ENCODE data around the gene KCNJ5. TPM values are rescaled to one million over a fixed set of nuclear protein-coding genes. Genes with fewer than 3 reads are reported as not detected.

The KCNJ5 gene
- total RNA-seq, 5 donors from 2014 or later (not counting 1 experiment from before 2014, with no cell fraction given), result 0.07 to 0.13 (median 0.12) TPM; not detected in 2

GRCh38 chr11:128928400-128928799 lies 37.2 kb downstream of the KCNJ5 start:
- peak in 5 of 35 experiments; percentile 10 to 28 (median 15) for DNase-seq
- Mint-ChIP-seq H3K4me3 (peak overlapping the region; percentile 1 to 24 (median 11)), H3K27ac (peak overlapping the region; percentile 6 to 54), H3K36me3 (no peaks in the 10 kb centered on the region), H3K9me3 (no peaks in the 10 kb centered on the region), H3K27me3 (peaks cover 0 to 11% of the 10 kb centered on the region in 2 donors), H3K4me1 (peaks cover 10 to 12% (median 12%) of the 10 kb centered on the region in 3 donors)
- Histone ChIP-seq H3K4me3 (ENCODE audit: control insufficient read depth in 1 of 2, extremely low read depth in 1 of 2, low read length in 1 of 2) (no peak overlapping the region), H3K27ac (ENCODE audit: low read length) (no peak overlapping the region), H3K4me1 (ENCODE audit: control insufficient read depth in 1 of 2, extremely low read depth in 1 of 2, insufficient read depth in 2 of 2, low read length in 2 of 2) (no peaks in the 10 kb centered on the region), H3K36me3 (ENCODE audit: control insufficient read depth in 2 of 2, extremely low read depth in 1 of 2, insufficient read depth in 1 of 2, low read length in 1 of 2) (no peaks in the 10 kb centered on the region), H3K27me3 (replicated peaks in 1 of 2; ENCODE audit: control insufficient read depth in 2 of 2, extremely low read depth in 1 of 2, insufficient read depth in 2 of 2, low read length in 1 of 2) (peaks cover 0 to 18% of the 10 kb centered on the region in 2 experiments), H3K9me3 (no peaks in the 10 kb centered on the region)
- peak in 2 of 4 experiments; percentile 23 to 38 for ATAC-seq (replicated peaks in 1 of 4)
- POLR2A ChIA-PET, result no interaction called here
- WGBS (ENCODE audit: insufficient coverage), result 45% methylated on average over 5 of the region's 5 CpGs
- CTCF ChIA-PET, result interaction anchor here in 1 of 2 donors (0.7 kb wide), 1 partner anchor 555 kb away, joined by 3 read pairs; no protein-coding TSS in a partner anchor

- Histone ChIP-seq H3K36me3 (ENCODE audit: control insufficient read depth in 2 of 2, extremely low read depth in 1 of 2, insufficient read depth in 1 of 2, low read length in 1 of 2) (no peaks in the 10 kb centered on the region), H3K9me3 (no peaks in the 10 kb centered on the region), H3K4me1 (ENCODE audit: control insufficient read depth in 1 of 2, extremely low read depth in 1 of 2, insufficient read depth in 2 of 2, low read length in 2 of 2) (no peaks in the 10 kb centered on the region), H3K27me3 (replicated peaks in 1 of 2; ENCODE audit: control insufficient read depth in 2 of 2, extremely low read depth in 1 of 2, insufficient read depth in 2 of 2, low read length in 1 of 2) (peaks cover 0 to 18% of the 10 kb centered on the region in 2 experiments), H3K27ac (ENCODE audit: low read length) (no peak overlapping the region), H3K4me3 (ENCODE audit: control insufficient read depth in 1 of 2, extremely low read depth in 1 of 2, low read length in 1 of 2) (no peak overlapping the region)
- POLR2A ChIA-PET, result no interaction called here
- no peak overlapping the region for H3K4me3 Mint-ChIP-seq
- peaks cover 10 to 12% (median 12%) of the 10 kb centered on the region in 3 donors for H3K4me1 Mint-ChIP-seq
- WGBS (ENCODE audit: insufficient coverage), result 81% methylated on average over 3 of the region's 5 CpGs
- CTCF ChIA-PET, result no interaction called here
- peaks cover 0 to 11% of the 10 kb centered on the region in 2 donors for H3K27me3 Mint-ChIP-seq
- ATAC-seq (replicated peaks in 1 of 4) (no peak), DNase-seq (no peak)
- no peak overlapping the region for H3K27ac Mint-ChIP-seq
- H3K9me3 Mint-ChIP-seq, result no peaks in the 10 kb centered on the region
- no peaks in the 10 kb centered on the region for H3K36me3 Mint-ChIP-seq
Observed at GRCh38 chr11:128929468-128929867, 38.3 kb downstream of the KCNJ5 start.

- WGBS (ENCODE audit: insufficient coverage), result 86% methylated on average over 8 of the region's 12 CpGs
- Histone ChIP-seq H3K27ac (ENCODE audit: low read length) (no peak overlapping the region), H3K27me3 (replicated peaks in 1 of 2; ENCODE audit: control insufficient read depth in 2 of 2, extremely low read depth in 1 of 2, insufficient read depth in 2 of 2, low read length in 1 of 2) (peaks cover 0 to 17% of the 10 kb centered on the region in 2 experiments), H3K9me3 (no peaks in the 10 kb centered on the region), H3K36me3 (ENCODE audit: control insufficient read depth in 2 of 2, extremely low read depth in 1 of 2, insufficient read depth in 1 of 2, low read length in 1 of 2) (no peaks in the 10 kb centered on the region), H3K4me3 (ENCODE audit: control insufficient read depth in 1 of 2, extremely low read depth in 1 of 2, low read length in 1 of 2) (no peak overlapping the region), H3K4me1 (ENCODE audit: control insufficient read depth in 1 of 2, extremely low read depth in 1 of 2, insufficient read depth in 2 of 2, low read length in 2 of 2) (no peaks in the 10 kb centered on the region)
- ChIA-PET CTCF (no interaction called here), POLR2A (no interaction called here)
- Mint-ChIP-seq H3K27me3 (peaks cover 0 to 11% of the 10 kb centered on the region in 2 donors), H3K27ac (no peak overlapping the region), H3K4me1 (peaks cover 10 to 12% (median 12%) of the 10 kb centered on the region in 3 donors), H3K9me3 (no peaks in the 10 kb centered on the region), H3K4me3 (no peak overlapping the region), H3K36me3 (no peaks in the 10 kb centered on the region)
- no peak for ATAC-seq (replicated peaks in 1 of 4)
- no peak for DNase-seq
Observed at GRCh38 chr11:128929991-128930390, 38.8 kb downstream of the KCNJ5 start.

DNA sequence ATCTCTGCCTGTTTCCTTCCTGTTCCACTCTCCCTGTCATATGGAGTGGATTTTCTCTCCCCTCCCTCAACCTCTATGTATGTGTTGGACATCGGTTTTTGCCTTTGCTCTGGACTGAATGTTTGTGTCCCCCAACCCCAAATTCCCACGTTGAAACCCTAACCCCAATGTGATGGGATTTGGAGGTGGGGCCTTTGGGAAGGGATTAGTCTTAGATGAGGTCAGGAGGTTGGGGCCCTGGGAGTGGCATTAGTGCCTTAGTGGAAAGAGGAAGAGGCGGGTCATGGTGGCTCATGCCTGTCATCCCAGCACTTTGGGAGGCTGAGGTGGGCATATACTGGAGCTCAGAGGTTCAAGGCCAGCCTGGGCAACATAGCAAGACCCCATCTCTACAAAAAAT lies 39.9 kb downstream of the KCNJ5 start:
- peaks cover 0 to 11% of the 10 kb centered on the region in 2 donors for H3K27me3 Mint-ChIP-seq
- no peaks in the 10 kb centered on the region for H3K9me3 Mint-ChIP-seq
- no peak overlapping the region for H3K4me3 Mint-ChIP-seq
- Histone ChIP-seq H3K27me3 (replicated peaks in 1 of 2; ENCODE audit: control insufficient read depth in 2 of 2, extremely low read depth in 1 of 2, insufficient read depth in 2 of 2, low read length in 1 of 2) (peaks cover 0 to 16% of the 10 kb centered on the region in 2 experiments), H3K36me3 (ENCODE audit: control insufficient read depth in 2 of 2, extremely low read depth in 1 of 2, insufficient read depth in 1 of 2, low read length in 1 of 2) (no peaks in the 10 kb centered on the region), H3K4me3 (ENCODE audit: control insufficient read depth in 1 of 2, extremely low read depth in 1 of 2, low read length in 1 of 2) (no peak overlapping the region), H3K9me3 (no peaks in the 10 kb centered on the region), H3K27ac (ENCODE audit: low read length) (no peak overlapping the region), H3K4me1 (ENCODE audit: control insufficient read depth in 1 of 2, extremely low read depth in 1 of 2, insufficient read depth in 2 of 2, low read length in 2 of 2) (no peaks in the 10 kb centered on the region)
- ChIA-PET CTCF (no interaction called here), POLR2A (no interaction called here)
- DNase-seq (no peak), ATAC-seq (replicated peaks in 1 of 4) (no peak)
- no peaks in the 10 kb centered on the region for H3K36me3 Mint-ChIP-seq
- WGBS (ENCODE audit: insufficient coverage), result 100% methylated on average over 1 of the region's 3 CpGs
- peaks cover 10 to 12% (median 12%) of the 10 kb centered on the region in 3 donors for H3K4me1 Mint-ChIP-seq
- H3K27ac Mint-ChIP-seq, result no peak overlapping the region

DNA sequence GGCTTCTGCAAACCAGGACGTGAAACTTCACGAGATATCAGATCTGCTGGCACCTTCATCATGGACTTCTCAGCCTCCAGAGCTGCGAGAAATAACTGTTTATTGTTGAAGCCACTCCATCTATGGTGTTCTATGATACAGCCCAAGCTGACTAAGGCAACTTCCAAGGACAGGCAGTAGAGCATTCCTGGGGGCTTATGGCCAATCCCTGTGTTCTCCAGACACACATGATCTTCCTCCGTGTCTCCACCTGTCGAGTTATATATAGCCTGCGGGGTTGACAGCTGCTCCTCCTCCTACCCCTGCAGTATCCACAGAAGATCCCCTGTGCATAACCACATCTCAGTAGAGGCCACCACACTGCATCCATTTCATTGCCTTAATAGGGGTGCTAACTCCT lies 40.5 kb downstream of the KCNJ5 start:
- no peak overlapping the region for H3K27ac Mint-ChIP-seq
- H3K9me3 ChIP-seq, result no peaks in the 10 kb centered on the region
- H3K4me1 Mint-ChIP-seq, result peaks cover 10 to 12% (median 12%) of the 10 kb centered on the region in 3 donors
- H3K4me3 Mint-ChIP-seq, result no peak overlapping the region
- no peaks in the 10 kb centered on the region for H3K36me3 Mint-ChIP-seq
- DNase-seq, result no peak
- POLR2A ChIA-PET, result no interaction called here
- H3K36me3 ChIP-seq (ENCODE audit: control insufficient read depth in 2 of 2, extremely low read depth in 1 of 2, insufficient read depth in 1 of 2, low read length in 1 of 2), result no peaks in the 10 kb centered on the region
- peaks cover 0 to 11% of the 10 kb centered on the region in 2 donors for H3K27me3 Mint-ChIP-seq
- no peak overlapping the region for H3K27ac ChIP-seq (ENCODE audit: low read length)
- CTCF ChIA-PET, result no interaction called here
- no peaks in the 10 kb centered on the region for H3K9me3 Mint-ChIP-seq
- H3K4me1 ChIP-seq (ENCODE audit: control insufficient read depth in 1 of 2, extremely low read depth in 1 of 2, insufficient read depth in 2 of 2, low read length in 2 of 2), result no peaks in the 10 kb centered on the region
- no peak for ATAC-seq (replicated peaks in 1 of 4)
- 67% methylated on average over 3 of the region's 6 CpGs for WGBS (ENCODE audit: insufficient coverage)
- H3K4me3 ChIP-seq (ENCODE audit: control insufficient read depth in 1 of 2, extremely low read depth in 1 of 2, low read length in 1 of 2), result no peak overlapping the region
- peaks cover 0 to 12% of the 10 kb centered on the region in 2 experiments for H3K27me3 ChIP-seq (replicated peaks in 1 of 2; ENCODE audit: control insufficient read depth in 2 of 2, extremely low read depth in 1 of 2, insufficient read depth in 2 of 2, low read length in 1 of 2)

GRCh38 chr11:128933481-128934178 lies 42.5 kb downstream of the KCNJ5 start:
- Mint-ChIP-seq H3K27me3 (peaks cover 0 to 11% of the 10 kb centered on the region in 2 donors), H3K4me1 (peaks cover 1 to 4% (median 3%) of the 10 kb centered on the region in 3 donors), H3K4me3 (no peak overlapping the region), H3K36me3 (no peaks in the 10 kb centered on the region), H3K9me3 (no peaks in the 10 kb centered on the region), H3K27ac (no peak overlapping the region)
- CTCF ChIA-PET, result interaction anchor here in 1 of 2 donors (0.6 kb wide), 1 partner anchor 159 kb away, joined by 4 read pairs; no protein-coding TSS in a partner anchor
- Histone ChIP-seq H3K9me3 (no peaks in the 10 kb centered on the region), H3K27me3 (replicated peaks in 1 of 2; ENCODE audit: control insufficient read depth in 2 of 2, extremely low read depth in 1 of 2, insufficient read depth in 2 of 2, low read length in 1 of 2) (peaks cover 0 to 14% of the 10 kb centered on the region in 2 experiments), H3K4me3 (ENCODE audit: control insufficient read depth in 1 of 2, extremely low read depth in 1 of 2, low read length in 1 of 2) (no peak overlapping the region), H3K4me1 (ENCODE audit: control insufficient read depth in 1 of 2, extremely low read depth in 1 of 2, insufficient read depth in 2 of 2, low read length in 2 of 2) (no peaks in the 10 kb centered on the region), H3K27ac (ENCODE audit: low read length) (no peak overlapping the region), H3K36me3 (ENCODE audit: control insufficient read depth in 2 of 2, extremely low read depth in 1 of 2, insufficient read depth in 1 of 2, low read length in 1 of 2) (no peaks in the 10 kb centered on the region)
- DNase-seq (no peak), ATAC-seq (replicated peaks in 1 of 4) (no peak)
- 88% methylated on average over 7 of the region's 7 CpGs for WGBS (ENCODE audit: insufficient coverage)
- POLR2A ChIA-PET, result interaction anchor here in 1 of 2 donors (0.6 kb wide), 1 partner anchor 8 kb away, joined by 3 read pairs; no protein-coding TSS in a partner anchor
